Measurements from ENCODE around the gene NYAP1.
A peak's percentile ranks its signal among the peaks of the same experiment; 100 is the strongest.
"Not testable (repeated sequence)": the region's sequence is repeated elsewhere in the genome, so short reads cannot be mapped to it uniquely, and the experiment has no call there.

The NYAP1 gene

DNA sequence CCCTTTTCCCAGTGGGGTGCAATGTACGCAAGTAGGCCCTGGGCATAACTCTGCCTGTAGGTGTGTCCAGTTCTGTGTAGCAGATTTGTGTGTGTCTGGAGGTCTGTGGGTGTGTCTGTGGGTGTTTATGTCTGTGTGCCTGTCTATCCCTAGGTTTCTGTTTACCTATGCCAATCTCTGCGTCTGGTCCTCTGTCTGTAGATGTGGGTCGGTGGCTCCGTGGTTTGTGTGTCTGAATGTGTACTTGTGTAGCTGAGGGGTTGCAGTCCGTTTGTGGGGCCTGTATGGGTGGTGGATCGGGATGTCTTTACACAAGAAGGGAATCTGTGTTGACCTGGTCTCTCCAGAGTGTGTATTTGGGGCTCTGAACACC lies 932 bp downstream of the NYAP1 start:
- no peaks in the 10 kb centered on the region for H3K36me3 Mint-ChIP-seq (ENCODE audit: low read depth)
- DNase-seq: no peak
- H3K4me1 Mint-ChIP-seq: peaks cover 11% of the 10 kb centered on the region
- no peaks in the 10 kb centered on the region for H3K27me3 Mint-ChIP-seq
- H3K9me3 Mint-ChIP-seq: no peaks in the 10 kb centered on the region
- peak overlapping the region; percentile 10 for H3K4me3 Mint-ChIP-seq
- ATAC-seq: no peak
- H3K27ac Mint-ChIP-seq: no peak overlapping the region

DNA sequence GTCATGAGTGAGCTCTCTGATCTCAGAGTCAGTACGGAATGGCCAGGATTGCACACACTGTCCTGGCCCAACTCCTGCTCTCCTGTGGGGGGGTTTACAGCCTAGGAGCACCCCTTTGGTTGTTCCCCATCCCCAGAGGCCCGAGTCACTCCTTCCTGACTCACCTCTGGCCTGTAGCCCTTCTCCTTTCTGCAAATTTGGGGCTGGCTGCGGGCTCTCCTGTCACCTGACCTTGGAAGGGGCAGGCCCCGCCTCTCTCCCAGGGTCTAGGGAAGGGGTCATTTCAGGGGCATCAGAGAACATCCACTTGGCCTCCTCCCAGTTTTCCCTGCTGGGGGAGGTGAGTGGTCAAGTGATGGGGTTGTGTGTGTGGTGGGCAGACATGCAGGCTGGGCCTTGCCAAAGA lies 1.7 kb downstream of the NYAP1 start:
- DNase-seq (no peak), ATAC-seq (no peak)
- no peaks in the 10 kb centered on the region for H3K36me3 Mint-ChIP-seq (ENCODE audit: low read depth)
- H3K9me3 Mint-ChIP-seq: no peaks in the 10 kb centered on the region
- H3K27me3 Mint-ChIP-seq: no peaks in the 10 kb centered on the region
- H3K27ac Mint-ChIP-seq: no peak overlapping the region
- peaks cover 9% of the 10 kb centered on the region for H3K4me1 Mint-ChIP-seq
- no peak overlapping the region for H3K4me3 Mint-ChIP-seq

DNA sequence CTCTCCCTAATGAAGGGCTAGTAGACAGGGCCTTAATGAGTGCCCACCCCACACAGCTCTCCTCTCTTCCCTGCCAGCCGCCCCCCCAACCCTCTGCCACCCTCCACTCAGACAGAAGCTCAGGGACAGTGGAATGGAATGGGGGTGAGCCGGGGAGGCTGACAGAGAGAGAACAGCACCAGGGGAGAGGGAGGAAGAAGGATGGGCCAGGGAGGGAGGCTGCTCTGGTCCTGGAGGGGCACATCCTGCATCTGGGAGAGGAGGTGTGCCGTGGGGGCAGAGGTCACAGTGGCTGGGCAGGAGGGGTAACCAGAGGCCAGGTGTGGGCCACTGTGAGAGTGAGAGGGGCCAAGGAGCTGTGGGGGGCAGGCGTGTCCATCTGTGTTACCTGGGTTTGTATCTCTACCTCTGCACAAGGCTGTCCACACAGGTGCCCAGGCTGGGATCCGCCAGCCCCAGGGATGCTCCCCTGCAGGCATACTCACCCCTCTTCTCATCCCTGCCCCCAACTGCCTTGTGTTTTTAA lies 2.4 kb downstream of the NYAP1 start:
- Mint-ChIP-seq H3K4me1 (peaks cover 9% of the 10 kb centered on the region), H3K36me3 (ENCODE audit: low read depth) (no peaks in the 10 kb centered on the region), H3K9me3 (no peaks in the 10 kb centered on the region), H3K27ac (no peak overlapping the region), H3K27me3 (no peaks in the 10 kb centered on the region), H3K4me3 (no peak overlapping the region)
- ATAC-seq (no peak), DNase-seq (no peak)

- Mint-ChIP-seq H3K9me3 (no peaks in the 10 kb centered on the region), H3K4me3 (no peak overlapping the region), H3K36me3 (ENCODE audit: low read depth) (no peaks in the 10 kb centered on the region), H3K27me3 (no peaks in the 10 kb centered on the region), H3K4me1 (peaks cover 9% of the 10 kb centered on the region), H3K27ac (no peak overlapping the region)
- DNase-seq: no peak
- no peak for ATAC-seq
Observed at GRCh38 chr7:100486753-100487446, 3.2 kb downstream of the NYAP1 start.

DNA sequence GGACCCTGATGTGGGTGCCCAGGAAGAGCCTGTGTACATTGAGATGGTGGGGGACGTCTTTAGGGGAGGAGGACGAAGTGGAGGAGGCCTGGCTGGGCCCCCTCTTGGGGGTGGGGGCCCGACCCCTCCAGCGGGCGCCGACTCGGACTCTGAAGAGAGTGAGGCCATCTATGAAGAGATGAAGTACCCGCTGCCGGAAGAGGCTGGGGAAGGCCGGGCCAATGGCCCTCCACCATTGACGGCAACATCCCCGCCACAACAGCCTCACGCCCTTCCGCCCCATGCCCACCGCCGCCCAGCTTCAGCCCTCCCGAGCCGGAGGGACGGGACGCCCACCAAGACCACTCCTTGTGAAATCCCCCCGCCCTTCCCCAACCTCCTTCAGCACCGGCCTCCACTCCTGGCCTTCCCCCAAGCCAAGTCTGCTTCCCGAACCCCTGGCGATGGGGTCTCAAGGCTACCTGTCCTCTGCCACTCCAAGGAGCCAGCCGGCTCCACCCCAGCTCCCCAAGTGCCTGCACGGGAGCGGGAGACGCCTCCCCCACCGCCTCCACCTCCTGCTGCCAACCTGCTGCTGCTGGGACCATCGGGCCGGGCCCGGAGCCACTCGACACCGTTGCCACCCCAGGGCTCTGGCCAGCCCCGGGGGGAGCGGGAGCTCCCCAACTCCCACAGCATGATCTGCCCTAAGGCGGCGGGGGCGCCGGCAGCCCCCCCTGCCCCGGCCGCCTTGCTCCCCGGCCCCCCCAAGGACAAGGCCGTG lies 4.8 kb downstream of the NYAP1 start:
- peaks cover 6% of the 10 kb centered on the region for H3K27me3 Mint-ChIP-seq
- no peak overlapping the region for H3K4me3 Mint-ChIP-seq
- DNase-seq: no peak
- no peak overlapping the region for H3K27ac Mint-ChIP-seq
- H3K4me1 Mint-ChIP-seq: peaks cover 6% of the 10 kb centered on the region
- ATAC-seq: no peak
- H3K36me3 Mint-ChIP-seq (ENCODE audit: low read depth): no peaks in the 10 kb centered on the region
- H3K9me3 Mint-ChIP-seq: no peaks in the 10 kb centered on the region

- no peaks in the 10 kb centered on the region for H3K36me3 Mint-ChIP-seq (ENCODE audit: low read depth)
- H3K27ac Mint-ChIP-seq: no peak overlapping the region
- no peak overlapping the region for H3K4me3 Mint-ChIP-seq
- DNase-seq (no peak), ATAC-seq (no peak)
- H3K4me1 Mint-ChIP-seq: peaks cover 9% of the 10 kb centered on the region
- H3K27me3 Mint-ChIP-seq: peaks cover 6% of the 10 kb centered on the region
- no peaks in the 10 kb centered on the region for H3K9me3 Mint-ChIP-seq
Observed at GRCh38 chr7:100489121-100489520, 5.4 kb downstream of the NYAP1 start.

DNA sequence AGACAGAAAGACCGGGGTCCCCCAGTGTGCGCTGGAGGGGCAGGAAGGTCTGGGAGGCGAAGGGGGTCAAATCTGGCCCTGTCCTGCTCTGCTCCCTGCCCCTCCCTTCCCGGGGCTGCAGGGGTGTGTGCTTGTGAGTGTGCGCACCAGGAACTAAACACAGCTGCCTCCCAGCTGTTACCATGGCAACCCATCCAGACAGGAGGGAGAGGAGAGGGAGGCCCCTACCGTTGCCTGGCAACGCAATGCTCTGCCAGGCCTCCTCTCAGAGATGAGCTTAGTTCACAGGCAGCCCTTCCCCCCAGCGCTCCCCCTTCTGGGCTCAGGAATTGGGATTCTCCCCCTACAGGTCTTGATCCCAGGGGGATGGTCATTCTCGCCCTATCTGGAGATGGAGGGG lies 6.1 kb downstream of the NYAP1 start:
- H3K4me3 Mint-ChIP-seq: no peak overlapping the region
- H3K4me1 Mint-ChIP-seq: peaks cover 9% of the 10 kb centered on the region
- no peak for DNase-seq
- ATAC-seq: peak; percentile 31
- H3K36me3 Mint-ChIP-seq (ENCODE audit: low read depth): no peaks in the 10 kb centered on the region
- H3K27ac Mint-ChIP-seq: no peak overlapping the region
- peaks cover 8% of the 10 kb centered on the region for H3K27me3 Mint-ChIP-seq
- H3K9me3 Mint-ChIP-seq: no peaks in the 10 kb centered on the region

- no peaks in the 10 kb centered on the region for H3K9me3 Mint-ChIP-seq
- H3K4me1 Mint-ChIP-seq: peaks cover 9% of the 10 kb centered on the region
- H3K36me3 Mint-ChIP-seq (ENCODE audit: low read depth): no peaks in the 10 kb centered on the region
- no peak overlapping the region for H3K4me3 Mint-ChIP-seq
- ATAC-seq (no peak), DNase-seq (no peak)
- no peak overlapping the region for H3K27ac Mint-ChIP-seq
- peaks cover 13% of the 10 kb centered on the region for H3K27me3 Mint-ChIP-seq
Observed at GRCh38 chr7:100490483-100491191, 6.9 kb downstream of the NYAP1 start.

DNA sequence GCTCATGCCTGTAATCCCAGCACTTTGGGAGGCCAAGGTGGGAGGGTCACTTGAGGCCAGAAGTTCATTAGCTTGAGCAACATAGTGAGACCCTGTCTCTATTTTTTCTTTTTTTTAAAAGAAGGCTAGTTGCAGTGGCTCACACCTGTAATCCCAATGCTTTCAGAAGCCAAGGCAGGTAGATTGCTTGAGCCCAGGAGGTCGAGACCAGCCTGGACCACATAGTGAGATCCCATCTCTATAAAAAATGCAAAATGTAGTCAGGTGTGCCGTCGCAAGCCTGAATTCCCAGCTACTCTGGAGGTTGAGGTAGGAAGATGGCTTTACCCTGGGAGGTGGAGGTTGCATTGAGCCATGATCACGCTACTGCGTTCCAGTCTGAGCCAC lies 7.5 kb downstream of the NYAP1 start:
- no peak for ATAC-seq
- H3K4me3 Mint-ChIP-seq: no peak overlapping the region
- DNase-seq: no peak
- H3K36me3 Mint-ChIP-seq (ENCODE audit: low read depth): no peaks in the 10 kb centered on the region
- no peaks in the 10 kb centered on the region for H3K9me3 Mint-ChIP-seq
- peaks cover 13% of the 10 kb centered on the region for H3K27me3 Mint-ChIP-seq
- peaks cover 9% of the 10 kb centered on the region for H3K4me1 Mint-ChIP-seq
- H3K27ac Mint-ChIP-seq: no peak overlapping the region

DNA sequence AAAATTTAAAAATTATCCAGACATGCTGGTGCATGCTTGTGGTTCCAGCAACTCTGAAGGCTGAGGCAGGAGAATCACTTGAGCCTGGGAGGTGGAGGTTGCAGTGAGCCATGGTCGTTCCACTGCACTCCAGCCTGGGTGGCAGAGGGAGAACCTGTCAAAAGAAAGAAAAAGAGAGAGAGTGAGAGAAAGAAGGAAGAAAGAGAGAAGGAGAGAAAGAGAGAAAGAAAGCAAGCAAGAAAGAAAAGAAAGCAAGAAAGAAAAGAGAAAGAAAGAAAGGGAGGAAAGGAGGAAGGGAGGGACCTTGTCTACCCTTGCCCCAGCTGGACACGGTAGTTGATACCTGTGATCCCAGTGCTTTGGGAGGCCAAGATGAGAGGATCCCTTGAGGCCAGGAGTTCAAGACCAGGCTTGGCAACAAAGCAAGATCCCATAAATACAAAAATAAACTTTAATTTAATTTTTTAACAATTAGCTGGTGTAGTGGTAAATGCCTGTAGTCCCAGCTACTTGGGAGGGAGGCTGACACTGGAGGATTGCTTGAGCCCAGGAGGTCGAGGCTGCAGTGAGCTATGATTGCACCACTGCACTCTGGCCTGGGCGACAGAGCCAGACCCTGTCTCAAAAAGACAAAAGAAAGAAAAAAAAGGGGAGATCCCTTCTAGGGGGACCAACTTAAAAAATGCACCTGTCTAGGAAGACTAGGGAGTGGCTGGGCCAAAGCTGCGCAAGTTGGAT lies 9.2 kb downstream of the NYAP1 start:
- Mint-ChIP-seq H3K36me3 (ENCODE audit: low read depth) (no peaks in the 10 kb centered on the region), H3K27me3 (peaks cover 13% of the 10 kb centered on the region), H3K9me3 (no peaks in the 10 kb centered on the region), H3K4me3 (peak overlapping the region; percentile 61), H3K27ac (no peak overlapping the region), H3K4me1 (peaks cover 9% of the 10 kb centered on the region)
- ATAC-seq (no peak), DNase-seq (no peak)

- no peak overlapping the region for H3K27ac Mint-ChIP-seq
- peaks cover 13% of the 10 kb centered on the region for H3K27me3 Mint-ChIP-seq
- peak; percentile 69 for DNase-seq
- peaks cover 9% of the 10 kb centered on the region for H3K4me1 Mint-ChIP-seq
- H3K9me3 Mint-ChIP-seq: no peaks in the 10 kb centered on the region
- peak overlapping the region; percentile 61 for H3K4me3 Mint-ChIP-seq
- peak; percentile 58 for ATAC-seq
- H3K36me3 Mint-ChIP-seq (ENCODE audit: low read depth): no peaks in the 10 kb centered on the region
Observed at GRCh38 chr7:100493476-100494264, 9.9 kb downstream of the NYAP1 start.

DNA sequence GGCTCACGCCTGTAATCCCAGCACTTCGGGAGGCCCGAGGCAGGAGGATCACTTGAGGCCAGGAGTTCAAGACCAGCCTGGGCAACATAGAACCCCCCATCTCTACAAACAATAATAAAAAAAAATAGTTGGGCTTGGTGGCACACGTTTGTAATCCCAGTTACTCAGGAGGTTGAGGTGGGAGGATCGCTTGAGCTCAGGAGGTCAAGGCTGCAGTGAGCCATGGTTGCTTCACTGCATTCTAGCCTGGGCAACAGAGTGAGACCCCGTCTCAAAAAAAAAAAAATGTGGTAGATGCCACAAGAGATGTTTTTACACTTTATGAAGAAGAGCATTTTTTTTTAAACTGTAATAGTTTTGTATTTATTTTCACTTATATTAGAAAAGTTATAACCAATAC lies 12.8 kb downstream of the NYAP1 start:
- Mint-ChIP-seq H3K27me3 (peaks cover 13% of the 10 kb centered on the region), H3K4me1 (peaks cover 9% of the 10 kb centered on the region), H3K4me3 (no peak overlapping the region), H3K9me3 (no peaks in the 10 kb centered on the region), H3K27ac (no peak overlapping the region), H3K36me3 (ENCODE audit: low read depth) (no peaks in the 10 kb centered on the region)
- ATAC-seq (no peak), DNase-seq (no peak)

DNA sequence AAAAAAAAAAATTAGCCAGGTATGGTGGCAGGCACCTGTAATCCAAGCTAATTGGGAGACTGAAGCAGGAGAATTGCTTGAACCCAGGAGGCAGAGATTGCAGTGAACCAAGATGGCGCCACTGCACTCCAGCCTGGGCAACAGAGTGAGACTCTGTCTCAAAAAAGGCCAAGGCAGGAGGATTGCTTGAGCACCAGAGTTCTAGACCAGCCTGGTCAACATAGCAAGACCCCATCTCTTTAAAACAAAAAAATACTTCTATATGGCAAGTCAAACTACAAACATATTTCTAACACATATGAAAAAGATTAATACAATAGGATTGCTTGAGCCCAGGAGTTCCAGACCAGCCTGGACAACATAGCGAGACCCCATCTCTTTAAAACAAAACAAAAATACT lies 17.0 kb downstream of the NYAP1 start:
- H3K4me3 Mint-ChIP-seq; H3K36me3 Mint-ChIP-seq (ENCODE audit: low read depth); ATAC-seq; DNase-seq; H3K27me3 Mint-ChIP-seq; H3K4me1 Mint-ChIP-seq; H3K27ac Mint-ChIP-seq; H3K9me3 Mint-ChIP-seq: not testable (repeated sequence)

DNA sequence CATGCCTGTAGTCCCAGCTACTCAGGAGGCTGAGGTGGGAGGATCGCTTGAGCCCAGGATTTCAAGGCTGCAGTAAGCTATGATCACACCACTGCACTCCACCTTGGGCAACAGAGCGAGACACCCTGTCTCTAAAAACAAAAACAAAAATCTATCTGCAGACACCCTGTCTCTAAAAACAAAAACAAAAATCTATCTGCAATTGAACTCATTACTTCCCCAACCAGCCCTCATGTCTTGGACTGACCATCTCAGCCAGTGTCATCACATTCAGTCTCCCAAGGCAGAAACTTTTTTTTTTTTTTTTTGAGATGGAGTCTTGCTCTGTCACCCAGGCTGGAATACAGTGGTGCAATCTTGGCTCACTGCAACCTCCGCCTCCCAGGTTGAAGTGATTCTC lies 20.3 kb downstream of the NYAP1 start:
- not testable (repeated sequence) for ATAC-seq; H3K4me3 Mint-ChIP-seq; H3K36me3 Mint-ChIP-seq (ENCODE audit: low read depth); H3K9me3 Mint-ChIP-seq; H3K27ac Mint-ChIP-seq; DNase-seq; H3K27me3 Mint-ChIP-seq; H3K4me1 Mint-ChIP-seq

Measured in activated naive CD8-positive, alpha-beta T cell treated with anti-CD3 and anti-CD28 coated beads, Interleukin-2, amount 50 U/mL, for 24 hours (primary cell).